Left hindlimb (tissue), 1 donor: ENCODE results near the gene BCAM.
"Not testable (repeated sequence)": the region's sequence is repeated elsewhere in the genome, so short reads cannot be mapped to it uniquely, and the experiment has no call there.

Source experiments
- DNase-seq: peaks from one replicate; pipeline ENCODE4 v3.0.0-alpha.2; 2018

BCAM gene

GRCh38 chr19:44818466-44819031, 9.6 kb downstream of the BCAM start:
- no peak for DNase-seq

- DNase-seq: no peak
These were observed 10.4 kb downstream of the BCAM start for GRCh38 chr19:44819246-44819832.

GRCh38 chr19:44820648-44821609, 12.0 kb downstream of the BCAM start:
- peak; percentile 77 for DNase-seq

GRCh38 chr19:44822177-44822576, 13.3 kb downstream of the BCAM start:
- no peak for DNase-seq

- DNase-seq: no peak
These were observed 13.9 kb downstream of the BCAM start for GRCh38 chr19:44822670-44823372.

- no peak for DNase-seq
These were observed 14.4 kb downstream of the BCAM start for GRCh38 chr19:44823373-44823698.

- no peak for DNase-seq
These were observed 15.9 kb downstream of the BCAM start for GRCh38 chr19:44824761-44825160.

GRCh38 chr19:44832875-44833274, 24.0 kb downstream of the BCAM start:
- not testable (repeated sequence) for DNase-seq

GRCh38 chr19:44834399-44834798, 25.5 kb downstream of the BCAM start:
- not testable (repeated sequence) for DNase-seq

GRCh38 chr19:44839276-44839675, 30.4 kb downstream of the BCAM start:
- no peak for DNase-seq

- DNase-seq: no peak
These were observed 31.9 kb downstream of the BCAM start for GRCh38 chr19:44840811-44841210.

GRCh38 chr19:44841231-44841630, 32.3 kb downstream of the BCAM start:
- no peak for DNase-seq

- no peak for DNase-seq
These were observed 36.3 kb downstream of the BCAM start for GRCh38 chr19:44845286-44845611.

GRCh38 chr19:44845612-44846454, 36.9 kb downstream of the BCAM start, which contains the start of gene NECTIN2:
NECTIN2 (plus strand) TSS chr19:44846297; CDS start chr19:44846526, 229 bp downstream.
- peak; percentile 99 for DNase-seq

- DNase-seq: peak; percentile 70
These were observed 37.7 kb downstream of the BCAM start for GRCh38 chr19:44846455-44847143.

GRCh38 chr19:44847144-44848035, 38.5 kb downstream of the BCAM start:
- DNase-seq: peak; percentile 71

- DNase-seq: peak; percentile 56
These were observed 39.3 kb downstream of the BCAM start for GRCh38 chr19:44848036-44848811.

GRCh38 chr19:44848812-44849447, 40.0 kb downstream of the BCAM start:
- DNase-seq: no peak

- DNase-seq: no peak
These were observed 41.8 kb downstream of the BCAM start for GRCh38 chr19:44850641-44851109.
